Dendritic cell treated with granulocyte-macrophage colony-stimulating factor and Interleukin-4, amounts not matched to agents 40 ng/mL and 50 ng/mL, for 4 days (primary cell): Measurements from ENCODE around the gene SPOUT1.
"Not testable (repeated sequence)": the region's sequence is repeated elsewhere in the genome, so short reads cannot be mapped to it uniquely, and the experiment has no call there.

Source experiments
- H3K27ac Mint-ChIP-seq: one replicate; pipeline ENCODE4 v1.8.0; 2022; ENCODE audit warnings: mild to moderate bottlenecking, mixed read lengths
- H3K27me3 Mint-ChIP-seq: one replicate; pipeline ENCODE4 v1.8.0; 2022; ENCODE audit warnings: mild to moderate bottlenecking, mixed read lengths
- H3K36me3 Mint-ChIP-seq: one replicate; pipeline ENCODE4 v1.8.0; 2022; ENCODE audit warnings: low read depth, mixed read lengths
- H3K4me1 Mint-ChIP-seq: one replicate; pipeline ENCODE4 v1.8.0; 2022; ENCODE audit warnings: low read depth, mixed read lengths
- H3K4me3 Mint-ChIP-seq: one replicate; pipeline ENCODE4 v1.8.0; 2022; ENCODE audit warnings: mild to moderate bottlenecking, moderate library complexity, mixed read lengths
- H3K9me3 Mint-ChIP-seq: one replicate; pipeline ENCODE4 v1.8.0; 2022; ENCODE audit warnings: mixed read lengths
- intact Hi-C: fragments of 100-400 bp; cut with micrococcal nuclease; formaldehyde crosslinking; loops from one replicate; pipeline ENCODE4 v1.15.0; 2022

The SPOUT1 gene

GRCh38 chr9:128809831-128810230 lies 19.8 kb downstream of the SPOUT1 start:
- Mint-ChIP-seq H3K27me3 (no peaks in the 10 kb centered on the region), H3K9me3 (no peaks in the 10 kb centered on the region), H3K4me1 (no peaks in the 10 kb centered on the region), H3K4me3 (no peak overlapping the region), H3K36me3 (peaks cover 46% of the 10 kb centered on the region), H3K27ac (no peak overlapping the region)
- intact Hi-C loops: no loop called here

GRCh38 chr9:128809036-128809599 lies 20.5 kb downstream of the SPOUT1 start:
- Mint-ChIP-seq H3K27ac (no peak overlapping the region), H3K27me3 (no peaks in the 10 kb centered on the region), H3K4me3 (no peak overlapping the region), H3K9me3 (no peaks in the 10 kb centered on the region), H3K4me1 (no peaks in the 10 kb centered on the region), H3K36me3 (peaks cover 53% of the 10 kb centered on the region)
- intact Hi-C loops: no loop called here

- no peaks in the 10 kb centered on the region for H3K9me3 Mint-ChIP-seq
- H3K4me3 Mint-ChIP-seq: no peak overlapping the region
- peaks cover 59% of the 10 kb centered on the region for H3K36me3 Mint-ChIP-seq
- intact Hi-C loops: no loop called here
- H3K27ac Mint-ChIP-seq: no peak overlapping the region
- no peaks in the 10 kb centered on the region for H3K27me3 Mint-ChIP-seq
- no peaks in the 10 kb centered on the region for H3K4me1 Mint-ChIP-seq
Measured at GRCh38 chr9:128808543-128808942, 21.1 kb downstream of the SPOUT1 start.

- no peak overlapping the region for H3K4me3 Mint-ChIP-seq
- H3K36me3 Mint-ChIP-seq: peaks cover 66% of the 10 kb centered on the region
- no peaks in the 10 kb centered on the region for H3K4me1 Mint-ChIP-seq
- H3K27me3 Mint-ChIP-seq: no peaks in the 10 kb centered on the region
- intact Hi-C loops: no loop called here
- H3K9me3 Mint-ChIP-seq: no peaks in the 10 kb centered on the region
- H3K27ac Mint-ChIP-seq: no peak overlapping the region
Measured at GRCh38 chr9:128807827-128808226, 21.8 kb downstream of the SPOUT1 start.

- Mint-ChIP-seq H3K27me3 (no peaks in the 10 kb centered on the region), H3K27ac (no peak overlapping the region), H3K9me3 (no peaks in the 10 kb centered on the region), H3K4me3 (no peak overlapping the region), H3K36me3 (peaks cover 87% of the 10 kb centered on the region), H3K4me1 (no peaks in the 10 kb centered on the region)
- intact Hi-C loops: no loop called here
Measured at GRCh38 chr9:128805661-128806060, 23.9 kb downstream of the SPOUT1 start.

- Mint-ChIP-seq H3K27me3 (no peaks in the 10 kb centered on the region), H3K9me3 (no peaks in the 10 kb centered on the region), H3K4me1 (no peaks in the 10 kb centered on the region), H3K36me3 (peaks cover 98% of the 10 kb centered on the region), H3K27ac (no peak overlapping the region), H3K4me3 (no peak overlapping the region)
- intact Hi-C loops: no loop called here
Measured at GRCh38 chr9:128802482-128802881, 27.1 kb downstream of the SPOUT1 start.

- peaks cover 98% of the 10 kb centered on the region for H3K36me3 Mint-ChIP-seq
Measured at GRCh38 chr9:128800061-128800460, 29.5 kb downstream of the SPOUT1 start.

GRCh38 chr9:128798896-128799295 lies 30.7 kb downstream of the SPOUT1 start:
- Mint-ChIP-seq H3K4me3 (no peak overlapping the region), H3K27me3 (no peaks in the 10 kb centered on the region), H3K9me3 (no peaks in the 10 kb centered on the region), H3K4me1 (peaks cover 2% of the 10 kb centered on the region), H3K27ac (no peak overlapping the region), H3K36me3 (peaks cover 98% of the 10 kb centered on the region)
- intact Hi-C loops: no loop called here

More at GRCh38 chr9:128800061-128800460, 29.5 kb downstream of the SPOUT1 start:
- intact Hi-C loops: no loop called here
- Mint-ChIP-seq H3K27ac (no peak overlapping the region), H3K4me1 (no peaks in the 10 kb centered on the region), H3K27me3 (no peaks in the 10 kb centered on the region), H3K9me3 (no peaks in the 10 kb centered on the region), H3K4me3 (no peak overlapping the region)

GRCh38 chr9:128794961-128795360 lies 34.6 kb downstream of the SPOUT1 start:
- H3K4me3 Mint-ChIP-seq, H3K4me1 Mint-ChIP-seq, intact Hi-C loops, H3K27ac Mint-ChIP-seq, H3K27me3 Mint-ChIP-seq, H3K9me3 Mint-ChIP-seq: not testable (repeated sequence)
- peaks cover 98% of the 10 kb centered on the region for H3K36me3 Mint-ChIP-seq

- intact Hi-C loops: no loop called here
- H3K9me3 Mint-ChIP-seq: no peaks in the 10 kb centered on the region
- H3K4me1 Mint-ChIP-seq: peaks cover 14% of the 10 kb centered on the region
Measured at GRCh38 chr9:128792978-128793686, 36.5 kb downstream of the SPOUT1 start.

GRCh38 chr9:128792134-128792533 lies 37.5 kb downstream of the SPOUT1 start:
- H3K36me3 Mint-ChIP-seq: peaks cover 81% of the 10 kb centered on the region
- H3K4me1 Mint-ChIP-seq: peaks cover 21% of the 10 kb centered on the region
- H3K9me3 Mint-ChIP-seq: no peaks in the 10 kb centered on the region
- intact Hi-C loops: no loop called here
- H3K27me3 Mint-ChIP-seq: no peaks in the 10 kb centered on the region
- no peak overlapping the region for H3K27ac Mint-ChIP-seq
- H3K4me3 Mint-ChIP-seq: no peak overlapping the region

More at GRCh38 chr9:128792978-128793686, 36.5 kb downstream of the SPOUT1 start:
- no peaks in the 10 kb centered on the region for H3K27me3 Mint-ChIP-seq
- no peak overlapping the region for H3K4me3 Mint-ChIP-seq
- H3K27ac Mint-ChIP-seq: no peak overlapping the region
- H3K36me3 Mint-ChIP-seq: peaks cover 84% of the 10 kb centered on the region

- intact Hi-C loops: no loop called here
- Mint-ChIP-seq H3K36me3 (peaks cover 71% of the 10 kb centered on the region), H3K4me3 (no peak overlapping the region), H3K9me3 (no peaks in the 10 kb centered on the region), H3K4me1 (peaks cover 26% of the 10 kb centered on the region), H3K27ac (no peak overlapping the region), H3K27me3 (no peaks in the 10 kb centered on the region)
Measured at GRCh38 chr9:128790536-128790935, 39.1 kb downstream of the SPOUT1 start.

- intact Hi-C loops: no loop called here
- peak overlapping the region; percentile 83 for H3K27ac Mint-ChIP-seq
Measured at GRCh38 chr9:128788445-128788844, 41.1 kb downstream of the SPOUT1 start.

GRCh38 chr9:128787659-128788058 lies 41.9 kb downstream of the SPOUT1 start:
- Mint-ChIP-seq H3K4me1 (peaks cover 33% of the 10 kb centered on the region), H3K36me3 (peaks cover 42% of the 10 kb centered on the region), H3K9me3 (no peaks in the 10 kb centered on the region), H3K27me3 (no peaks in the 10 kb centered on the region), H3K27ac (peak overlapping the region; percentile 83), H3K4me3 (peak overlapping the region; percentile 92)
- intact Hi-C loops: loop anchor here (1.0 kb wide), 1 partner anchor 16 kb away; the partner anchor contains the start of gene ZER1

More at GRCh38 chr9:128788445-128788844, 41.1 kb downstream of the SPOUT1 start:
- H3K27me3 Mint-ChIP-seq: no peaks in the 10 kb centered on the region
- no peaks in the 10 kb centered on the region for H3K9me3 Mint-ChIP-seq
- peak overlapping the region; percentile 92 for H3K4me3 Mint-ChIP-seq
- peaks cover 50% of the 10 kb centered on the region for H3K36me3 Mint-ChIP-seq
- peaks cover 26% of the 10 kb centered on the region for H3K4me1 Mint-ChIP-seq
